IMR-90 (cell line): Measurements from ENCODE around the gene TMC1. TPM values are rescaled to one million over a fixed set of nuclear protein-coding genes. Genes with fewer than 3 reads are reported as not detected.

ENCODE experiments used
- ATAC-seq: fragments of 200-7000 bp; cut with Tn5 transposase; 2 replicates; pipeline ENCODE4 v1.9.1; 2020; ENCODE audit warnings: low read depth, mild to moderate bottlenecking, moderate library complexity
- BruUV-seq: library from RNA; stranded (reverse); fragments of 400-500 nt; replicated peaks from 2 replicates; lab custom pipeline; 2021; lab: Mats Ljungman, UMichigan
- CTCF ChIA-PET: fragments of 300-600 bp; formaldehyde crosslinking; extraction: SDS; loops from one replicate; lab custom pipeline; 2021; ENCODE audit warnings: antibody characterized with exemption; lab: Yijun Ruan, JAX
- POLR2A ChIA-PET: fragments of 300-600 bp; sonication (Branson Sonifier 250); formaldehyde crosslinking; loops from one replicate; lab custom pipeline; 2022; ENCODE audit warnings: antibody characterized with exemption; ENCODE audit not compliant: unreplicated experiment; lab: Charles Lee
- DNase-seq: peaks from one replicate; pipeline ENCODE4 v3.0.0; 2013
- H2AFZ ChIP-seq: replicated peaks from 2 replicates; pipeline ENCODE3; 2013; ENCODE audit warnings: low read length, mild to moderate bottlenecking; ENCODE audit not compliant: poor library complexity
- H2AK5ac ChIP-seq: 2 replicates; pipeline ENCODE4 v1.6.1; 2013; ENCODE audit warnings: low read depth, low read length, inconsistent platforms
- H2AK9ac ChIP-seq: replicated peaks from 2 replicates; pipeline ENCODE3; 2013; ENCODE audit warnings: mild to moderate bottlenecking, low read depth, low read length, moderate library complexity; ENCODE audit not compliant: poor library complexity
- H2BK120ac ChIP-seq: 2 replicates; pipeline ENCODE4 v1.6.1; 2013; ENCODE audit warnings: low read depth, low read length, inconsistent platforms
- H2BK15ac ChIP-seq: 3 replicates; pipeline ENCODE4 v1.6.1; 2013; ENCODE audit warnings: low read depth, low read length, inconsistent platforms
- H2BK20ac ChIP-seq: 2 replicates; pipeline ENCODE4 v1.6.1; 2013; ENCODE audit warnings: low read depth, mild to moderate bottlenecking, inconsistent platforms, low read length, moderate library complexity
- H2BK5ac ChIP-seq: 2 replicates; pipeline ENCODE4 v1.6.1; 2013; ENCODE audit warnings: mild to moderate bottlenecking, low read depth, low read length, inconsistent platforms; ENCODE audit not compliant: poor library complexity, severe bottlenecking
- H3K14ac ChIP-seq: replicated peaks from 2 replicates; pipeline ENCODE4 v1.6.1; 2013; ENCODE audit warnings: low read depth, low read length, inconsistent platforms
- H3K18ac ChIP-seq: 2 replicates; pipeline ENCODE4 v1.6.1; 2013; ENCODE audit warnings: low read depth, low read length, control low read depth
- H3K23ac ChIP-seq: 2 replicates; pipeline ENCODE4 v1.6.1; 2013; ENCODE audit warnings: low read depth, low read length, inconsistent platforms
- H3K27ac ChIP-seq: 2 replicates; pipeline ENCODE4 v1.5.1; 2013; ENCODE audit warnings: mild to moderate bottlenecking, control low read depth, low read length; ENCODE audit not compliant: insufficient read depth
- H3K27me3 ChIP-seq: 2 replicates; pipeline ENCODE4 v1.6.1; 2013; ENCODE audit warnings: low read length; ENCODE audit not compliant: control insufficient read depth, insufficient read depth
- H3K36me3 ChIP-seq: 2 replicates; pipeline ENCODE4 v1.6.1; 2013; ENCODE audit warnings: low read length, mixed read lengths; ENCODE audit not compliant: control insufficient read depth, insufficient read depth
- H3K4ac ChIP-seq: 2 replicates; pipeline ENCODE4 v1.6.1; 2013; ENCODE audit warnings: low read depth, low read length, inconsistent platforms
- H3K4me1 ChIP-seq: 2 replicates; pipeline ENCODE4 v1.6.1; 2013; ENCODE audit warnings: low read length, mixed read lengths; ENCODE audit not compliant: control insufficient read depth, insufficient read depth
- H3K4me2 ChIP-seq: 2 replicates; pipeline ENCODE4 v1.6.1; 2013; ENCODE audit warnings: low read depth, mild to moderate bottlenecking, control low read depth, low read length, moderate library complexity
- H3K4me3 ChIP-seq: 2 replicates; pipeline ENCODE4 v1.5.1; 2013; ENCODE audit warnings: low read depth, mild to moderate bottlenecking, control low read depth, low read length, moderate library complexity; ENCODE audit not compliant: insufficient read depth
- H3K56ac ChIP-seq: 2 replicates; pipeline ENCODE4 v1.6.1; 2013; ENCODE audit warnings: low read length, inconsistent platforms; ENCODE audit not compliant: insufficient read depth; ENCODE audit errors: extremely low read depth
- H3K79me1 ChIP-seq, 2 experiments: 2 replicates each; pipeline ENCODE4 v1.6.1; 2013; ENCODE audit warnings: low read length in 2 of 2, inconsistent platforms in 1 of 2, low read depth in 1 of 2
- H3K9ac ChIP-seq: 2 replicates; pipeline ENCODE4 v1.6.1; 2013; ENCODE audit warnings: low read depth, low read length, control low read depth
- H3K9me1 ChIP-seq: 2 replicates; pipeline ENCODE4 v1.6.1; 2013; ENCODE audit warnings: low read length, inconsistent platforms; ENCODE audit not compliant: insufficient read depth
- H3K9me3 ChIP-seq: 2 replicates; pipeline ENCODE4 v1.6.1; 2013; ENCODE audit warnings: low read length; ENCODE audit not compliant: control insufficient read depth, insufficient read depth
- H4K20me1 ChIP-seq: 2 replicates; pipeline ENCODE4 v1.6.1; 2013; ENCODE audit warnings: low read length, inconsistent platforms; ENCODE audit not compliant: insufficient read depth
- H4K5ac ChIP-seq: 2 replicates; pipeline ENCODE4 v1.6.1; 2013; ENCODE audit warnings: mild to moderate bottlenecking, low read depth, low read length, control low read depth
- H4K8ac ChIP-seq, 2 experiments: 2 replicates each; pipeline ENCODE4 v1.6.1; 2013; ENCODE audit warnings: low read depth in 2 of 2, low read length in 2 of 2, control low read depth in 1 of 2, inconsistent platforms in 1 of 2
- H4K91ac ChIP-seq: 2 replicates; pipeline ENCODE4 v1.6.1; 2013; ENCODE audit warnings: low read depth, low read length, inconsistent platforms; ENCODE audit not compliant: insufficient read depth
- BHLHE40 ChIP-seq: fragments of 150-350 bp; IDR thresholded peaks from 2 replicates; pipeline ENCODE4 v1.6.1; 2016; ENCODE audit warnings: mild to moderate bottlenecking, low read depth, low read length
- CEBPB ChIP-seq: IDR thresholded peaks from 2 replicates; pipeline ENCODE4 v1.6.1; 2012; ENCODE audit warnings: low read depth, low read length, improper control_type of control experiment
- CHD1 ChIP-seq: IDR thresholded peaks from 2 replicates; pipeline ENCODE4 v1.6.1; 2012; ENCODE audit warnings: low read depth, low read length, improper control_type of control experiment
- FOS ChIP-seq: fragments of 150-350 bp; IDR thresholded peaks from 2 replicates; pipeline ENCODE4 v1.6.1; 2016; ENCODE audit warnings: low read depth, low read length
- MAFK ChIP-seq: IDR thresholded peaks from 2 replicates; pipeline ENCODE4 v1.6.1; 2012; ENCODE audit warnings: low read depth, low read length, improper control_type of control experiment
- MAZ ChIP-seq: IDR thresholded peaks from 2 replicates; pipeline ENCODE4 v1.6.1; 2012; ENCODE audit warnings: low read depth, mild to moderate bottlenecking, low read length, improper control_type of control experiment, moderate library complexity, borderline replicate concordance
- MXI1 ChIP-seq: IDR thresholded peaks from 2 replicates; pipeline ENCODE4 v1.6.1; 2012; ENCODE audit warnings: low read depth, mild to moderate bottlenecking, low read length, moderate library complexity, borderline replicate concordance
- NFE2L2 ChIP-seq: fragments of 150-350 bp; IDR thresholded peaks from 2 replicates; pipeline ENCODE4 v1.6.1; 2016; ENCODE audit warnings: low read depth, mild to moderate bottlenecking, low read length
- POLR2A ChIP-seq: IDR thresholded peaks from 2 replicates; pipeline ENCODE4 v1.6.1; 2012; ENCODE audit warnings: mild to moderate bottlenecking, low read depth, low read length
- RAD21 ChIP-seq: IDR thresholded peaks from 2 replicates; pipeline ENCODE4 v1.6.1; 2012; ENCODE audit warnings: low read length, improper control_type of control experiment
- RCOR1 ChIP-seq: IDR thresholded peaks from 2 replicates; pipeline ENCODE4 v1.6.1; 2012; ENCODE audit warnings: mild to moderate bottlenecking, low read length, improper control_type of control experiment; ENCODE audit not compliant: insufficient replicate concordance
- RFX5 ChIP-seq: IDR thresholded peaks from 2 replicates; pipeline ENCODE4 v1.8.0; 2012; ENCODE audit warnings: low read depth, mild to moderate bottlenecking, low read length, moderate library complexity
- SMC3 ChIP-seq: fragments of 150-350 bp; IDR thresholded peaks from 2 replicates; pipeline ENCODE4 v1.6.1; 2016; ENCODE audit warnings: low read depth, mild to moderate bottlenecking, antibody characterized with exemption, low read length, moderate library complexity
- WGBS, 2 experiments: methylation state at CpG; one replicate each; pipeline versions ENCODE4 v1.1.5 to v1.1.7; 2013; ENCODE audit warnings: missing lambda C conversion rate in 2 of 2; ENCODE audit not compliant: insufficient read length in 1 of 2; ENCODE audit errors: extremely low coverage in 2 of 2; 5-methylcytosine and 5-hydroxymethylcytosine counted together
- dilution Hi-C: fragments of 300-500 bp; cut with HindIII; formaldehyde crosslinking; loops from one replicate; pipeline ENCODE4 v1.14.3; 2018; ENCODE audit warnings: low sequenced_read_pairs; ENCODE audit not compliant: unreplicated experiment
- in situ Hi-C: fragments of 300-500 bp; cut with MboI; formaldehyde crosslinking; loops from 3 replicates; pipeline ENCODE4 v1.14.3; 2019; ENCODE audit warnings: low sequenced_read_pairs, inconsistent platforms, mixed read lengths
- intact Hi-C: fragments of 100-400 bp; cut with micrococcal nuclease; formaldehyde crosslinking; loops from 2 replicates; pipeline ENCODE4 v1.10.0; 2022
- polyA plus RNA-seq, 3 experiments: library from polyadenylated mRNA; depleted of rRNA; stranded (reverse); fragments of >200 nt; gene quantifications; 2 replicates each; pipeline ENCODE4 v1.2.3, GENCODE V29; 2012; ENCODE audit warnings: low replicate concordance in 1 of 3
- total RNA-seq: library from RNA; depleted of rRNA; stranded (reverse); fragments of >200 nt; gene quantifications from 2 replicates; pipeline ENCODE4 v1.2.3, GENCODE V29; 2012
- TF ChIP-seq, protein P1 (sequence below): fragments of 150-350 bp; IDR thresholded peaks from 2 replicates; pipeline ENCODE4 v1.6.1; 2016; ENCODE audit warnings: low read depth, mild to moderate bottlenecking, low read length, moderate library complexity, borderline replicate concordance
- TF ChIP-seq, protein P2 (sequence below): conservative IDR thresholded peaks from 2 replicates; pipeline ENCODE4 v1.5.1; 2012; ENCODE audit warnings: mild to moderate bottlenecking, low read depth, low read length, improper control_type of control experiment
- TF ChIP-seq, protein P3 (sequence below): fragments of 150-350 bp; IDR thresholded peaks from 2 replicates; pipeline ENCODE4 v1.6.1; 2017; ENCODE audit warnings: mild to moderate bottlenecking, antibody characterized with exemption, low read length, low read depth

TMC1 gene
- total and polyA plus RNA-seq, 2 of the 4 experiments (the other 2 are of a cell fraction) = not detected

DNA sequence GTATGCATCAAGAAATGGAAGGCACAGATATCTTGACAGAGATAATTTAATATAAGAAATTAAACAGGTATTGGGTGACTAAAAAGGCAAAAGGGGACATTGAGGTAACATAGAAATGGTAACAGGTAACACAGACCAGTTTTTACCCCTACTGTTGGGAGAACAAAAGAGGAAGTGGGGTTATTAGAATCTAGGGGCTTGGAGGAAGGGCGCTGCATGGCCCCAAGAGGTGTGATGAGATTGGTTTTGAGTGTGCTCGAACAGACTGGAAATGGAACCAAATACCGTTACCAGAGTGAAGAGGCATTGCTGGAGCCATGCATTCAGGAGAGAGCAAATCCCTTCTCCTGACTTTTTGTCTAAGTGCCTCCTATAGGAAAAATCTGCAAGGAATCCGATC lies 237.5 kb downstream of the TMC1 start:
- Histone ChIP-seq H4K20me1 (no peaks in the 10 kb centered on the region), H3K4me3 (no peak overlapping the region), H3K14ac (no peak overlapping the region), H3K23ac (no peak overlapping the region), H3K4me1 (no peaks in the 10 kb centered on the region), H2AK5ac (no peak overlapping the region), H4K91ac (no peak overlapping the region), H3K9ac (no peak overlapping the region), H3K56ac (no peak overlapping the region), H3K4ac (no peak overlapping the region), H2BK120ac (no peak overlapping the region), H2AFZ (no peak overlapping the region), H4K5ac (no peak overlapping the region), H3K27ac (no peak overlapping the region), H3K27me3 (peaks cover 7% of the 10 kb centered on the region; the same call in 1 of the 2 replicates), H2AK9ac (no peak overlapping the region), H3K36me3 (no peaks in the 10 kb centered on the region), H3K4me2 (no peak overlapping the region), H3K9me1 (no peaks in the 10 kb centered on the region), H3K18ac (no peak overlapping the region), H2BK15ac (no peak overlapping the region), H3K9me3 (no peaks in the 10 kb centered on the region), H4K8ac (no peak overlapping the region), H2BK5ac (no peak overlapping the region), H2BK20ac (no peak overlapping the region), H3K79me1 (no peaks in the 10 kb centered on the region)
- intact Hi-C loops (loop anchor here (10.0 kb wide), 1 partner anchor 724 kb away; no protein-coding TSS in a partner anchor), dilution Hi-C loops (no loop called here), in situ Hi-C loops (no loop called here)
- ATAC-seq (no peak), DNase-seq (no peak)
- BruUV-seq = no TSS peak
- ChIA-PET CTCF (no interaction called here), POLR2A (no interaction called here)
- no CpG with 5 or more reads among the region's 4 CpGs for WGBS, 2 experiments
- TF ChIP-seq, protein P1, sequence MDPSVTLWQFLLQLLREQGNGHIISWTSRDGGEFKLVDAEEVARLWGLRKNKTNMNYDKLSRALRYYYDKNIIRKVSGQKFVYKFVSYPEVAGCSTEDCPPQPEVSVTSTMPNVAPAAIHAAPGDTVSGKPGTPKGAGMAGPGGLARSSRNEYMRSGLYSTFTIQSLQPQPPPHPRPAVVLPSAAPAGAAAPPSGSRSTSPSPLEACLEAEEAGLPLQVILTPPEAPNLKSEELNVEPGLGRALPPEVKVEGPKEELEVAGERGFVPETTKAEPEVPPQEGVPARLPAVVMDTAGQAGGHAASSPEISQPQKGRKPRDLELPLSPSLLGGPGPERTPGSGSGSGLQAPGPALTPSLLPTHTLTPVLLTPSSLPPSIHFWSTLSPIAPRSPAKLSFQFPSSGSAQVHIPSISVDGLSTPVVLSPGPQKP = no peak
- TF ChIP-seq CEBPB (no peak), MAZ (no peak), FOS (no peak), MAFK (no peak), CHD1 (no peak), RCOR1 (no peak), BHLHE40 (no peak), POLR2A (no peak), MXI1 (no peak), RFX5 (no peak), RAD21 (no peak), SMC3 (no peak), NFE2L2 (no peak)
- TF ChIP-seq, protein P2, sequence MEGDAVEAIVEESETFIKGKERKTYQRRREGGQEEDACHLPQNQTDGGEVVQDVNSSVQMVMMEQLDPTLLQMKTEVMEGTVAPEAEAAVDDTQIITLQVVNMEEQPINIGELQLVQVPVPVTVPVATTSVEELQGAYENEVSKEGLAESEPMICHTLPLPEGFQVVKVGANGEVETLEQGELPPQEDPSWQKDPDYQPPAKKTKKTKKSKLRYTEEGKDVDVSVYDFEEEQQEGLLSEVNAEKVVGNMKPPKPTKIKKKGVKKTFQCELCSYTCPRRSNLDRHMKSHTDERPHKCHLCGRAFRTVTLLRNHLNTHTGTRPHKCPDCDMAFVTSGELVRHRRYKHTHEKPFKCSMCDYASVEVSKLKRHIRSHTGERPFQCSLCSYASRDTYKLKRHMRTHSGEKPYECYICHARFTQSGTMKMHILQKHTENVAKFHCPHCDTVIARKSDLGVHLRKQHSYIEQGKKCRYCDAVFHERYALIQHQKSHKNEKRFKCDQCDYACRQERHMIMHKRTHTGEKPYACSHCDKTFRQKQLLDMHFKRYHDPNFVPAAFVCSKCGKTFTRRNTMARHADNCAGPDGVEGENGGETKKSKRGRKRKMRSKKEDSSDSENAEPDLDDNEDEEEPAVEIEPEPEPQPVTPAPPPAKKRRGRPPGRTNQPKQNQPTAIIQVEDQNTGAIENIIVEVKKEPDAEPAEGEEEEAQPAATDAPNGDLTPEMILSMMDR = no peak
- TF ChIP-seq, protein P3, sequence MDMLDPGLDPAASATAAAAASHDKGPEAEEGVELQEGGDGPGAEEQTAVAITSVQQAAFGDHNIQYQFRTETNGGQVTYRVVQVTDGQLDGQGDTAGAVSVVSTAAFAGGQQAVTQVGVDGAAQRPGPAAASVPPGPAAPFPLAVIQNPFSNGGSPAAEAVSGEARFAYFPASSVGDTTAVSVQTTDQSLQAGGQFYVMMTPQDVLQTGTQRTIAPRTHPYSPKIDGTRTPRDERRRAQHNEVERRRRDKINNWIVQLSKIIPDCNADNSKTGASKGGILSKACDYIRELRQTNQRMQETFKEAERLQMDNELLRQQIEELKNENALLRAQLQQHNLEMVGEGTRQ = no peak
